ENCODE measurements around the gene SPEG.

GRCh38 chr2:219439506-219439905 is 4.9 kb downstream of the SPEG start:
- TF ChIP-seq EZH2phosphoT487 (IDR thresholded peaks at IDR 0.05) (no peak), CTCF (IDR thresholded peaks at IDR 0.05) (no peak), EZH2 (IDR thresholded peaks at IDR 0.05) (no peak)

Data from neural progenitor cell (in vitro differentiated cells).